Stimulated activated CD8-positive, alpha-beta memory T cell treated with anti-CD3 and anti-CD28 coated beads, Interleukin-7, amount 100 ng/mL, for 48 hours (primary cell): Measurements from ENCODE around the gene GLRA2.

ENCODE experiments used
- DNase-seq, 2 donors: peaks; one replicate each; pipeline ENCODE4 v3.0.0-alpha.2; 2020; ENCODE audit warnings: low read depth in 1 of 2; ENCODE audit errors: extremely low read depth in 1 of 2

GLRA2 gene

DNA sequence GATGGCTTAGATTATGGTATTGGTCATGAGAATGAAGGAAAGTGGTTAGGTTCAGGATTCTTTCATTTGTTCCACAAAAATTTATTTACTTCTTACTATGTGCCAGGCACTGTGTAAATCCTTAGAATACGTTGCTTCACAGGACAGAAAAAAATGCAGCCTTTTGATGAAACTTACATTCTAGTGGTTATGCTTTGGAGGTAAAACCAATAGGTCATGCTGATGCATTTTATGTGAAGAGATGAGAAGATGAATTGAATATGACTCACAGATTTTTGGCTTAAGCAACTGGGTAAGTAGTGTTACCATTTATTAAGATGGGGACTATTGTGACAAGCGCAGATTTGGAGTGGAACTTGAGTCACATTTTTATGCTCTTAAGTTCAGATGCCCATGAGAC lies 165.3 kb downstream of the GLRA2 start:
- DNase-seq: no peak

- DNase-seq: peak in 1 of 2 donors; percentile 6
Observed at GRCh38 chrX:14697451-14697850, 168.1 kb downstream of the GLRA2 start.

GRCh38 chrX:14698790-14699189 lies 169.5 kb downstream of the GLRA2 start:
- no peak for DNase-seq

- no peak for DNase-seq
Observed at GRCh38 chrX:14700982-14701381, 171.6 kb downstream of the GLRA2 start.

GRCh38 chrX:14702145-14702544 lies 172.8 kb downstream of the GLRA2 start:
- DNase-seq: no peak

DNA sequence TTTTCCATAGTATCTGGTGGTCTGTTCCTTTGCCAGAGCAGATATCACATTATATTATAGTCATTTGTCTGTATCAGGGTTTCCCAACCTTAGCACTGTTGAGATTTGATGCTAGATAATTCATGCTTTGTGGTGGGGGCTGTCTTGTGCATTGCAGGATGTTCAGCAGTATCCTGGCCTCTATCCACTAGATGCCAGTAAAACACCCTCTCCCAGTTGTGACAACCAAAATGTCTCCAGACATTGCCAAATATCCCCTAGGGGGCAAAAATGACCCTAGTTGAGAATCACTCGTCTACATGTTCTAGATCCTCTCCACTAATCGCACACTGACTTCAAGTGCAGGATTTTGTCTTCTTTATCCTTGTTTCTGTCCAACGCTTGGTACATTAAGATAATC lies 182.8 kb downstream of the GLRA2 start:
- DNase-seq: no peak

- DNase-seq: no peak
Observed at GRCh38 chrX:14717949-14718348, 188.6 kb downstream of the GLRA2 start.

GRCh38 chrX:14718403-14718802 lies 189.1 kb downstream of the GLRA2 start:
- DNase-seq: no peak

GRCh38 chrX:14729058-14729457 lies 199.7 kb downstream of the GLRA2 start:
- DNase-seq: no peak

GRCh38 chrX:14738643-14739042 lies 209.3 kb downstream of the GLRA2 start:
- DNase-seq: no peak

DNA sequence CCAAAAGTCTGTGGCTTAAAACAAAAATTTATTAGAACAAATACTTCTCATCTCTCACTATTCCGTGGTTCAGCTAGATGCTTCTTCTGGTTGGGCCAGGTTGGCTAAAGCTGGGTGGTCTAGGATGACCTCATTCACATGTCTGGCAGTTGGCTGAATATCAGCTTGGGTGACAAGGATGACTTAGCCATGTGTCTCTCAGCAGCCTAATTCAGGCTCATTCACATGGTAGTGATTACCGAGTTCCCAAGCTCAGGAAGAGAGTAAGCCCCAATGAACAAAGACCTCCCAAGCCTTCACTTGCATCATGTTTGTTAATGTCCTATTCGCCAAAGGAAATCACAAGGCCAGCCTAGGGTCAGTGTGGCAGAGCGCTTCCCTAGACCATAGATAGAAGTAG lies 224.1 kb downstream of the GLRA2 start:
- no peak for DNase-seq

GRCh38 chrX:14758029-14758491 lies 228.7 kb downstream of the GLRA2 start:
- no peak for DNase-seq

GRCh38 chrX:14775416-14775815 lies 246.1 kb downstream of the GLRA2 start:
- DNase-seq: no peak

DNA sequence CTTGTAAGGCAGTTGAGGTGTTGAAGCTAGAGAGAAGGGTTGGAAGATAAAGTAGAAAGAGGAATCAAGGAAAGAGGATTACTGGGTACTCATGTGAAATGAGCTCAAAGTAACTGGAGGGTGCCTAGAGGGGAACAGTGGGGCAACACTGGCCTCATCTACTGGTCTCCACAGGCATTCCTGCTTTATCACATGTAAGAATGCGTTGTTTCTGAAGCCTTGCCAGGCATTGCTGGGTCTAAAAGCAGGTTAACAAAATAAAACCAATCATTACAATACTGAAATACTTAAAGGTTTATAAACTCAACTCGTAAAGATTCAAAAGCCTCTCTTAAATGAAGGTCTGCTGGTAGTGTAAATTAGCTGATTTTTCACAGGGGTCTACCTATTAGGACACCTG lies 247.6 kb downstream of the GLRA2 start:
- no peak for DNase-seq

DNA sequence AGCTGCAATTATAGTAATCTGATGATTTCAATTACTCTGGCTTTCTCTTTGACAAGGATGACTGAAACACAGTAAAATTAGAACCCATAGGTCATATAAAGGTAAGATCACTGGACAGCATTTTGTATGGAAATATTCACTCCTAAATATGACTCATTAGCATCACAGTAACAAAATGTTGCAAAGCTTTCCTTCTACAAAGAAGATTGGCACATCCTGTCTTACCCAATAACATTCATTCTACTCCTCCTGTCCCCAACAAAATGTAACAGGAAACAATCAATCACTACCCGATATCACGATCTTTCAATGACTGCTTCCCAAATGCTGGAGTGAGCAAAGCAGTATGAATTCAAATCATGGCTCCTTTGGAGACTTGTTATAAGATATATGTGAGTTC lies 248.2 kb downstream of the GLRA2 start:
- DNase-seq: no peak

DNA sequence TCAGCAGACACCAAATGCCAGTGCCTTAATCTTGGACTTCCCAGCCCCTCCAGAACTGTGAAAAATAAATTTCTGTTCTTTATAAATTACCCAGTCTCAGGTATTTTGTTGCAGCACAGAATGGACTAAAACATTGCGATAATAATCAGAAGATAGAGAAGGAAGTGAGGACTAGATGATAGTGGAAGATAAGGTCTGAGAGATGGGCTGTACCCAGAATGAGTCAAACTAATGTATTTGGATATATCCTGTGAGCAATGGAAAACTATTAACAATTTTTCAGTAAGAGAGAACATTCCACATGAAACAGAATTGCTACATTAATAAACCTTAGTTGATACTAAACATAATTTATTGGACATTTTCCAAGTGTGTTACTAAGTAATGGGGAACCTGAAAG lies 250.2 kb downstream of the GLRA2 start:
- no peak for DNase-seq
